GM19455 (cell line): ENCODE measurements around the gene NAALADL2.
"Not testable (repeated sequence)": the region's sequence is repeated elsewhere in the genome, so short reads cannot be mapped to it uniquely, and the experiment has no call there.

ENCODE experiments used
- ATAC-seq: cut with Tn5 transposase; IDR thresholded peaks from one replicate; pipeline ENCODE4 v1.9.1; 2021; ENCODE audit not compliant: unreplicated experiment

The NAALADL2 gene

GRCh38 chr3:175257123-175257522 is 398.0 kb downstream of the NAALADL2 start:
- no peak for ATAC-seq

DNA sequence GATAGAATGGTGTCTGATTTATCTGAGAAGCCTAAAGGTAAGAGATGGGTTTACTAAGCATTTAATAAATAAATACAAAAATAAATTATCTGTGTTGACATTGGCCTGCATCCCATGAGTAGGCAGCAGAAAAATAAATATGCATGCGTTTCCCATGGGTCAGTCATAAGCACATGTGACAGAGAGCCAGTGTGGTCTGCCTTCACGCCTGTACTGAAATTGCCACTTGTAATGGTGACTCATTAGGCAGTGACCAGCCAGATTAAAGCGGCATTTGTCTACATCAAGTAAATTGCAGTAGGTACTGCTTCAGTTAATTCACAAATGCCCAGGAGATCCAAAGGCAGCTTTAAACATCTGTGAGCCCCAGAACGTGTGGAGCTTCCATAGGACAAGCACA is 399.6 kb downstream of the NAALADL2 start:
- no peak for ATAC-seq

- ATAC-seq: no peak
Measured at GRCh38 chr3:175260145-175260794, 401.1 kb downstream of the NAALADL2 start.

DNA sequence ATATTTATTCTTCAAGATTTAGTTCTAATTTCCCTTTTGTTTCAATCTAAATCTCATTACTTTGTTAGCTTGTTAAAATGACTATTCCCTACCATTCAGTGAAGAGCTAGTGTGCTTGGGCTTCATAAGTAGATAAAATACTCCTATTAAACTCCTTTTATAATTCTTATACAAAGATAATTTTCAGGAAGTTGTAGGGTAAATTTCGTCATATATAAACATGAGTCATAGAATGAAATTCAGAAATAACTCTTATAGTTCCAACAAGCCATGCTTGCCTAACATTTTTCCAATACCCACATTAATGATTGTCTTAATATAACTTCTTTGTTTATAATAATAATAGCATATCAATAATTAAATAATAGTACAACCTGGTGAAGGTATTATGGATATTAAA is 407.3 kb downstream of the NAALADL2 start:
- no peak for ATAC-seq

GRCh38 chr3:175267121-175267531 is 408.0 kb downstream of the NAALADL2 start:
- ATAC-seq: no peak

DNA sequence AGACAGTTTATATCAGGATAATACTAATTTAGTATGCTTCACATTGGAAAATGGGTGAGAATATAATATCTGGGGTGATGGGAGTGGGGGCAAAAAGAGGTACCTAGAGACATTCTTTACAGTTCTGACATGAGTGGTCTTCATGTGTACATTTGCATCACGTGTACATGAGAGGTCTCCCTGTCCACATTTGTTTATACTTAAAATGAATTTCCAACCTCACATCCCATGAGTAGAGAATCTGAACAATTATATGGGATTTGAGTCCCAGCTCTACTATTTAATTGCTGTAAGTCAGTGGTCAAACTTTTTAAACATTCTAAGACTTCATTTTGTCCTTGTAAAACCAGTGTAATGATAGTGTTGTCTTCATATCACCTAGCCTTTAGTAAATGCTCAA is 408.4 kb downstream of the NAALADL2 start:
- ATAC-seq: no peak

DNA sequence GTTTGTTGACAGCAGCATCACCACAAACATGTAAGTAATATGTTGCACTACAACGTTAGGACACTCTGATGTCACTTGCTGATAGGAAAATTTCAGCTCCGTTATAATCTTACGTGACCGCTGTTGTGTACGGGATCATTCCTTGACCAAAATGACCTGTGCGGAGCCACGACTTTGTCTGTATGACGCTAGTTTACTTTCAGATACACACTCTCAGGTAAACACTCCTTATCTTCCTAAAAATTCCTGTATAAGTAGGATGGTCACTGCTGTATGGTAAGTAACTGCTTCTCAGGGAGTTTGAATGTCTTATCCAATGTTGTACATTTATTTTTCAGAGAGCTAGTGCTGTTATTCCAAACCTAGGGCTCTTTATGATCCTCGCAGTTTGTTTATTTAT is 410.3 kb downstream of the NAALADL2 start:
- no peak for ATAC-seq

GRCh38 chr3:175270198-175270837 is 411.2 kb downstream of the NAALADL2 start:
- ATAC-seq: no peak

DNA sequence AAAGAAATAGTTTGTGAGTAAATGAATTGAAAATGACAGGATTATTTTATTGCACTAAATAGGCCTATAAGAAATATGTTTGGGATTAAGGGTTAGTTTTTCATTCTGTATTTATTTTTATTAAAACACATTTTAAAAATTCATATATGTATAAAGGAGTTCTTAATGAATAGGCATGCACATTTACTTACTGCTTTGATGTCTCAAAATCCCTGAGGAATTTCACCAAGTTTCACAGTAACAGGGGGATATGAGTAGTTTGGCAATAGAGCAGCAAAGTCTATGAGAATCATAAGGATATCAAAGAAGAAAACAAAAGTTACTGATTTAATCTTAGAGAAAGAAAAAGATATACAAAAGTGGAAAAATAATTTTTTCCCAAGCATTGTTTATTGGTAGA is 411.7 kb downstream of the NAALADL2 start:
- no peak for ATAC-seq

GRCh38 chr3:175271465-175271864 is 412.3 kb downstream of the NAALADL2 start:
- not testable (repeated sequence) for ATAC-seq

GRCh38 chr3:175272392-175272791 is 413.3 kb downstream of the NAALADL2 start:
- ATAC-seq: no peak

GRCh38 chr3:175273573-175273972 is 414.4 kb downstream of the NAALADL2 start:
- no peak for ATAC-seq

DNA sequence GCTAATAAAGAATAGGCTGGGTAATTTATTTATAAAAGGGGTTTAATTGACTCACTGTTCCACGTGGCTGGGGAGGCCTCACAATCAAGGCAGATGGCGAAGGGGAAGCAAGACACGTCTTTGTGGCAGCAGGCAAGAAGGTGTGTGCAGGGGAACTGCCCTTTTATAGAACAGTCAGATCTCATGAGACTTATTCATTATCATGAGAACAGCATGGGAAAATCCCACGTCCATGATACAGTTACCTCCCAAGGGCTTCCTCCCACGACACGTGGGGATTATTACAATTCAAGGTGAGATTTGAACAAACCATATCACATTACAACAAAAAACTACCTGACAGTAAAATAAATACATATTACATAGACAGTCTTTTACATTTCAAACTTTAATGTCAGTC is 414.9 kb downstream of the NAALADL2 start:
- ATAC-seq: peak; percentile 70

- peak; percentile 52 for ATAC-seq
Measured at GRCh38 chr3:175274474-175275218, 415.5 kb downstream of the NAALADL2 start.

GRCh38 chr3:175278680-175279079 is 419.5 kb downstream of the NAALADL2 start:
- ATAC-seq: no peak

DNA sequence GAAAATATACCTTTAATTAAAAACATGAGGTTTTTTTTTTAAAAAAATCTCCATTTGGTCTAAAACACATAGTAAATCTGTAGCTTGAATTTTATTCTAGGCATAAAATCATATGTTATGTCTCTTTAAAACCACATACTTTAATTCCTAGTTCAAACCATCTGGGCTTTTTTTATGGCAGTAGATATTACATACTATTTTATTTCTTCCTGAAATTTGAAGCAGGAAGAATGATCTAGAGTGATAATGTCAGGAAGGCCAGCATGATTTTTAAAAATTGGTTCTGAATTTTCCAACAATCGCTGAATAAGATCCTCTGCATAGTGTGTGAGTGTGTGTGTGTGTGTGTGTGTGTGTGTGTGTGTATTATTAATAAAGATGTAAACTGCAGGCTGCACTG is 420.3 kb downstream of the NAALADL2 start:
- no peak for ATAC-seq

DNA sequence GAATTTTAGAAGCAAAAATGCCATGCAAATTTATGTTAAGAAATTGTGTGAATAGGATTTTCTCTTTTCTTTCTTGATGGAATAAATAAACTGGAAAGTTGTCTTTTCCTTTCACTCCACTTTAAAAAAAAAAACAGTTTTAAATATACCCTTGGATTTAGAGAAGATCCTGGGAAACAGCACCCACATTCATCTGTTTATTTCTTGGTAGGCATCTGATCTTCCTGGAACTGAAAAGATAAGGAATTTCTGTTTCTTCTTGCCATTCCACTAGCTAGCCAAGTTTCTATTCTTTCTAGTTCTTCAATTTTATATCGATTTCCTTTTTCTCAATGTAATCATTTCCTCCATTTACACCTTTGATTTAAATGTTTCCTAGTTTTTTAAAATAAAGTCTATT is 420.8 kb downstream of the NAALADL2 start:
- ATAC-seq: no peak

DNA sequence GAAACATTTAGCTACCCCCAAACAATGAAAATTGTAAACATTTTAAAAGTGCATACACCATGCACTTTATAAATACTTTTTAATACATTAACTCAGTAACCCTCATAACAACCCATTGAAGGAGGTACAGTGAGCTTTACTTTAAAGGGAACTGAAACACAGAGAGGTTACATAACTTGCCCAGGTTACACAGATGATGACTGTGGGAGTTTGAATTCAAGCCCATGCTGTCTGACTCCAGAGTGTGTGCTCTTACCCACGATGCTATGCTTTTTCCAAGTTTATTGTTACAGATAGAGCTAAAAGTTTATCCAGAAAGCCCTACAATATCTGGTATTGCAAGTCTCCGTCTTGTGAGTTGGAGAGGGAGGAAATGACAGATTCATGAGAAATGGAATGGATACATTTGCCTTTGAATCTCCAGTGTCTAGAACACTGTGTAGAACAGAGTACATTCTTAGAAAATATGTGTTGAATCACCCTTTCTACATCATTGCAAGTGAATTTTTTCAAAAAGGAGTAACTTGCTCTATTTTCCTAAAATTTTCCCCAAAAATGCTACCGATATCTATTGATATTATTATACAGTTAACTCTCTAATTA is 428.3 kb downstream of the NAALADL2 start:
- peak; percentile 87 for ATAC-seq

- ATAC-seq: no peak
Measured at GRCh38 chr3:175288621-175289020, 429.5 kb downstream of the NAALADL2 start.

DNA sequence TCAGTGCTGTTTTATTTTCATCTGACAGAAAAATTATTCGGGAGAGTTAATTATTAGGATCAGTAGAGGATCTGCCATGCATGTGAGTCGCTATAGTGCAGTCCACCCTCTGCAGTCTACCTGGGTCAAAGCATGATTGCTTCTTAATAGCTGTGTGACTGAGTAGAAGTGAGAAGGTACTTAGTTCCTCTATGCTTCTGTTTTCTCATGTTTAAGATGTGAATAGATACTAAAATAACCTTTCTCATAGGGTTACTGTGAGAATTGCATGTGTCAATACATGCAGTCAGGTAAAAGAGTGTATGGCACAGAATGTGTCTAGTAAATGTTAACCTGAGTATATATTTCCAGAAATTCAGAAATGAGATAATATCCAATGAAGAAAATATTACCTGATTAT is 435.7 kb downstream of the NAALADL2 start:
- no peak for ATAC-seq

DNA sequence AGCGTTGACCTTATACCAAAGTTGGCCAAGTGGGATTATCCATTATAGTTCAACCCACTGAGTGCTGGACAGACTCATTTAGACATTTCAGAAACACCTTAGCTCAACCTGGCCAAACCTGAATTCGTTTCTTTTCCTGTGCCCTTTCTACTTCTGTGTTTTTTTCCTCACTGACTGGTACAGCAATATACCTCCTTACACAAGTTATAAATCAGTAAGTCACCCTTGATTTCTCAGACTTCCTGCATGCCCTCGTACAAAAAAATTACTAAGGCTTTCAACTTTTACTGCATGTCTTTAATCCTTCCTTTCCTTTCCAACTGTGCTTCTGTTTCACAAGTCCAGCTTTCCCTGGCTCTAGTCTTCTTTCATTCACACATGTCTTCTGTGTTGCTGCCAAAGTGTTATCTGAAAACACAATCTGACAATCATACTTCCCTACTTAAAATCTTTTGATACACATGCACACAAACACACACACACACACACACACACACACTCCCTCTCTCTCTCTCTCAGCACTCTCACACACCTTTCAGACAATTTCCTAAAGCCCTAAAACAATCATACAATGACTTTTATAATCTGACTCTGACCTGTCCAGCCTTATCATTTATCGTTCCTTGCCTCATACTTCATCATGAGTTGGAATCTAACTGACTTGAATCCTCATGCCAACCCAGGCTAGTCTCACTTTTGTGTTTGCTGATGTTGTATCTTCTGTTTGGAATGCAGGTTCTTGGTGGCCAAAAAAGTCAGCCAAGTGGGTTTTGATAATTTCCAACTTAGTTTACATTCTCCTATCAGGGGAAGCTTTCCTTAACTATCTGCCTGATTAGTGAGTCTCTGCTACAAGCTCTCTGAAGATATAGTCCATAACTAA is 436.4 kb downstream of the NAALADL2 start:
- no peak for ATAC-seq
